HFF-Myc (cell line): Measurements from ENCODE around the gene NEGR1.
A peak's percentile ranks its signal among the peaks of the same experiment; 100 is the strongest.

Source experiments
- DNase-seq: peaks from one replicate; pipeline ENCODE4 v3.0.0-alpha.2; 2011; ENCODE audit warnings: low read depth; ENCODE audit errors: extremely low read depth
- H3K4me3 ChIP-seq: replicated peaks from 2 replicates; pipeline ENCODE4 v1.5.1; 2011; ENCODE audit warnings: low read depth, mild to moderate bottlenecking, control low read depth, low read length
- TF ChIP-seq, protein P1 (sequence below): IDR thresholded peaks from 2 replicates; pipeline ENCODE4 v1.5.1; 2012; ENCODE audit warnings: mild to moderate bottlenecking, low read depth, low read length, control low read depth; ENCODE audit errors: missing control alignments

NEGR1 gene

DNA sequence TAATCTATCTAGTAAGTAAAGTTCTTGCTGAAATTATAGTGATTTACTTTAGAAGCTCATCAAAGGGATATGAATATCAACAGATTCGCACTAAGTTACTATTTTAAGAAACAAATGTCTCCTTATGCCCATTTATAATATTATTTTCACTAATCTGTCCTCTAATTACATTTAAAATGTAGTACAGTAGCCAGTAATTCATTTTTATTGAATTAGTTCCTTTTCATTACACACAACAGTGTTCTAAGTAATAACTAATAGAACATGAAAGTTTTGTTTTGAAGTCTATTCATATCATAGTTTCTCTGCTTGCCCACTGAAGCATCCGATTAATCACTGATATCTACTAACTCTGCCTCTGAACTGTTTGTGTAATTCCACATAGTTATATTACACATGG, 225.8 kb downstream of the NEGR1 start:
- TF ChIP-seq, protein P1, sequence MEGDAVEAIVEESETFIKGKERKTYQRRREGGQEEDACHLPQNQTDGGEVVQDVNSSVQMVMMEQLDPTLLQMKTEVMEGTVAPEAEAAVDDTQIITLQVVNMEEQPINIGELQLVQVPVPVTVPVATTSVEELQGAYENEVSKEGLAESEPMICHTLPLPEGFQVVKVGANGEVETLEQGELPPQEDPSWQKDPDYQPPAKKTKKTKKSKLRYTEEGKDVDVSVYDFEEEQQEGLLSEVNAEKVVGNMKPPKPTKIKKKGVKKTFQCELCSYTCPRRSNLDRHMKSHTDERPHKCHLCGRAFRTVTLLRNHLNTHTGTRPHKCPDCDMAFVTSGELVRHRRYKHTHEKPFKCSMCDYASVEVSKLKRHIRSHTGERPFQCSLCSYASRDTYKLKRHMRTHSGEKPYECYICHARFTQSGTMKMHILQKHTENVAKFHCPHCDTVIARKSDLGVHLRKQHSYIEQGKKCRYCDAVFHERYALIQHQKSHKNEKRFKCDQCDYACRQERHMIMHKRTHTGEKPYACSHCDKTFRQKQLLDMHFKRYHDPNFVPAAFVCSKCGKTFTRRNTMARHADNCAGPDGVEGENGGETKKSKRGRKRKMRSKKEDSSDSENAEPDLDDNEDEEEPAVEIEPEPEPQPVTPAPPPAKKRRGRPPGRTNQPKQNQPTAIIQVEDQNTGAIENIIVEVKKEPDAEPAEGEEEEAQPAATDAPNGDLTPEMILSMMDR, result no peak
- no peak for DNase-seq
- no peak overlapping the region for H3K4me3 ChIP-seq

DNA sequence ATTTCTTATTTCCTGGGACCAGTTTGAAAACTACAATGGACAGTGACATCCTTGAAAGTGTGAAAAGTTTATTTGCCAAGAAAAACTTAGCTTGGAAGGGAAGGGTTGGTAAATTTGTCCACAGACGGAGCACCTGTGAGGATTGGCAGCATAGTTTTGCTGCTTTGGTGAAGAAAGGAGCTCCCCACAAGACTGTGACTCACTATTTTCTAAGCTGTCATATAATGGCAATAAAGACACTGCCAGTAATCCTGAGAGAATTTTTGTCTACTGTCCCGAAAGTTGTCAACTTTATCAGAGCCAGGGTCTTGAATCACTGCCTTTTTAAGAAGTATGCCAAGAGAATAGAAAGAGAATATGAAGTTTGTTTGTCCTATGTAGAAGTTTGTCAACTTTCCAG, 230.8 kb downstream of the NEGR1 start:
- TF ChIP-seq, protein P1, result no peak
- no peak overlapping the region for H3K4me3 ChIP-seq
- no peak for DNase-seq

DNA sequence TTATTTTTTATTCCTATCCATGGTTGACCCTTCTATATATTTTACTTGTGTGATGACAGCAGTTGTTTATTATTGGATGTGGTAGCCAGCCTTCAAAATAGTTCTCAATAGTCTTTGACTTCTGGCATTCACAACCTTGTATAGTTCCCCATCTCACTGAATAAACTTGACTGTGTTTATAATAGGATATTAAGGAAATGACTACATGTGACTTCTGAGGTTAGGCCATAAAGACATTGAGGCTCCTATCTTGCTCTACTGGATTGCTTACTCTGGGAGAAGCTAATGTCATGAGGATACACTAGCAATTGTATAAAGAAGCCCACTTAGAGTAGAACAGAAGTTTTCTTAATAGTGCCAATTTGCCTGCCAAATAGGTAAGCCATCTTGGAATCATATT, 231.8 kb downstream of the NEGR1 start:
- DNase-seq, result no peak
- TF ChIP-seq, protein P1, result no peak
- no peak overlapping the region for H3K4me3 ChIP-seq

DNA sequence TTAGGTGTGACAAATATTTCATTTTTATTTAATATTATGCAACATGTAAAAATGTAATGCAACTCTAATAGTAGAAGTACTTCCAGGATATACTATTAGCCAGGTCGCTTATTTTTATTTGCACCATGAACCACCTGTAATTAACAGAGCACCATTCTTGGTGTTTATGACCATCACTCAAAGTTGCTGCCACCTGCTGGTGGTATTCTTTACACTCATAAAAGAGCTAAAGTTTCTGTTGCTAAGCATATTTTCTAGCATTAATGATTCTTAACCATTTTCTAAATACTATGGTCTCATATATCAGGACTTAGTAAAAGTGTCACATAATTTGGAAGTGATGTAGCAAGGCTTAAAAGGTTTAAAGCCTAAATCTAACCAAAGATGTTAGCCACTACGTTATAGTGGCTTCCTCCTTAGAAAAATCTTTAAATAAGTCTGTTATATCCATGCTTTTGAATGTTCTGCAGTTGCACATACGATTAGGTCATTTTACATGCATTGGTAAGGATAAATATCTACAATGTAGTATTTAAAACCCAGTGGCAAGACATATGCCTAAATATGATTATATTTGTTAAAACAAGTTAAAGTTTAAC, 244.5 kb downstream of the NEGR1 start:
- TF ChIP-seq, protein P1, result peak; percentile 44
- no peak overlapping the region for H3K4me3 ChIP-seq
- peak; percentile 7 for DNase-seq

DNA sequence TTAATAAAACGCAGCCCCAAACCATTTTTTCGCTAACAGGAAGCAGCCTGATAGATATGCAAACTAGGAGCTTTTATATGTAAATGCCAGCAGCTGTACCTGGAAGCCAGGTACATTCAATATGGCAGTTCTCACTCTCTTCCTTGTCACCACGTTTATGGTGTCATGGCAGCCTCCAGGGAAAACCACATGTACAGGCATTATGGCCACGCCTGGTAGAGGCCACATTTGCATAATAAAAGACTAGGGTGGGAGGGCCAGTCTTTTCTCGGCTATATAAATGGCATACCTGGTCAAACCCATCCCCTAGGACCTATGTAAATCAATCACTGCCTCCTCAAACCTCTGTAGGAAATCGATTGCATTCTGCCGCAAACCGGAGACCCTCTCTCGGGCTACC, 247.5 kb downstream of the NEGR1 start:
- DNase-seq, result no peak
- H3K4me3 ChIP-seq, result no peak overlapping the region
- TF ChIP-seq, protein P1, result no peak

DNA sequence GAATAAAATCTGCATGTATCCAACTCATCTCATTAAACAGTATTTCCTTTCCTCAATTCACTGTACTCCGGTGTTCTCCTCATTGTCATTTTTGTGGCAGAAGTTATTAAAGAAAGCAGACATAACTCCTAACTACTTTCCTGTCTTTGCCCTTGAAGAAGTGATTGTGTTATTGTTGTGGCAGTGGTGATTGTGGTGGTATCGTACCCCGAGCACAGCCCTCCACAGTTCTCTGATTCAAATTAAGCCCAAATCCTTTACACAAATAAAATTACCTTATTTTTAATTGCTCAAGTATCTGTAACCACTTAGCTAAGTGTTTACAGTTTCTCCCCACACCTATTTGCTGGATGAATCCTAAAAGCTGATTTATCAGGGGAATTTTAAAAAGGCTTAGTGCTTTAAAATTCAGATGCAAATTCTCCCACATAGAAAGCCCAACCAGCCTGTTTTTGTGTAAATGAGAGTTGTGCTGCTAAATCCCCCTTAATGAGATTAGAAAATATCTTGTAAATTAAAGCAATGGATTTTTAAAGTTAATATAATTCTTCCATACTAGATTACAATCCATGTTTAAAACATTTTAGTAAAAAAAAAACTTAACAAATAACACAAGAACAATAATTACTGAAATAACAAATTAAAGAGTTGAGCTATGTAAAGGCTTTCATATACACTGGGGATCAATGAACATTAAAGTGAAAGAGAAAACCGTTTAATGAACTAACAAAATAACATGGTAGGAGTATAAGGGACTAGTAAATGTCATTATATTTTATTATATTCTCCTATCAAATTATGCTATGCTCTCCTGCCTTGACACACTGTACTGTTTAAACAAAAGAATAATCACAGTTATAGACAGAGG, 259.0 kb downstream of the NEGR1 start:
- TF ChIP-seq, protein P1, result no peak
- no peak overlapping the region for H3K4me3 ChIP-seq
- no peak for DNase-seq

DNA sequence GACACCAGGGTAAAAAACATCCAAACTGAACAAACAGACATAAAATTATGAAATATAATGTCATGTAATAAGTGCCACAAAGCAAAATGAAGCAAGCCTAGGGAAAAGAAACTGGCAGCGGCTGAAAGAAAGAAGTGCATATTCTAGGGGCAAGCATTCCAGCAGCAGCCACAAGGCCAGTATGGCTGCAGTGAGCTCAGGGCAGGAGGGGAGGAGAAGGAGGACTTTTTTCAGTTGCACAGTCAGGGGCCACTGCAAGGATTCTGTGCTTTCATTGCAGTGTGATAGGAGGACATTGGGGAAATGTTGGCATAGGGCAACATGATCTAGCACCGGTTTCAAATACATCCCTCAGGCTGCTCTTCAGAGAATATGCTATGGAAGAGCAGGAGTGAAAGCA, 263.8 kb downstream of the NEGR1 start:
- no peak for DNase-seq
- TF ChIP-seq, protein P1, result no peak
- no peak overlapping the region for H3K4me3 ChIP-seq
